ENCODE measurements around the gene TTC7B. TPM values are rescaled to one million over a fixed set of nuclear protein-coding genes. Genes with fewer than 3 reads are reported as not detected.

TTC7B gene
- total RNA-seq, 2 donors from 2014 or later = 25.0 to 40.7 TPM

GRCh38 chr14:90549794-90550641, 266.2 kb downstream of the TTC7B start:
- no peak for TF ChIP-seq POLR2A (IDR thresholded peaks at IDR 0.05)
- no peak for TF ChIP-seq CTCF (IDR thresholded peaks at IDR 0.05)
- TF ChIP-seq POLR2AphosphoS5 (IDR thresholded peaks at IDR 0.05) = no peak
- no peaks in the 10 kb centered on the region for H3K36me3 ChIP-seq
- no peak overlapping the region for H3K4me3 ChIP-seq
- no peak for DNase-seq (ENCODE audit: low spot score)
- H3K27me3 ChIP-seq (replicated peaks; ENCODE audit: insufficient read depth) = no peaks in the 10 kb centered on the region
- intact Hi-C loops (cut with DNase I) = no loop called here
- 84% methylated on average over 10 of the region's 10 CpGs for WGBS
- peaks cover 3% of the 10 kb centered on the region for H3K4me1 ChIP-seq (replicated peaks)
- no peak overlapping the region for H3K27ac ChIP-seq
- no peaks in the 10 kb centered on the region for H3K9me3 ChIP-seq

- intact Hi-C loops (cut with DNase I) = no loop called here
- TF ChIP-seq CTCF (IDR thresholded peaks at IDR 0.05) (no peak), POLR2AphosphoS5 (IDR thresholded peaks at IDR 0.05) (no peak), POLR2A (IDR thresholded peaks at IDR 0.05) (no peak)
- H3K4me1 ChIP-seq (replicated peaks) = no peaks in the 10 kb centered on the region
- DNase-seq (ENCODE audit: low spot score) = no peak
- H3K36me3 ChIP-seq = no peaks in the 10 kb centered on the region
- 94% methylated on average over 3 of the region's 3 CpGs for WGBS
- no peaks in the 10 kb centered on the region for H3K9me3 ChIP-seq
- no peaks in the 10 kb centered on the region for H3K27me3 ChIP-seq (replicated peaks; ENCODE audit: insufficient read depth)
- H3K27ac ChIP-seq = no peak overlapping the region
- H3K4me3 ChIP-seq = no peak overlapping the region
Observed at GRCh38 chr14:90548455-90548854, 267.8 kb downstream of the TTC7B start.

- TF ChIP-seq CTCF (IDR thresholded peaks at IDR 0.05) (no peak), POLR2A (IDR thresholded peaks at IDR 0.05) (no peak), POLR2AphosphoS5 (IDR thresholded peaks at IDR 0.05) (no peak)
- intact Hi-C loops (cut with DNase I) = no loop called here
- DNase-seq (ENCODE audit: low spot score) = no peak
- Histone ChIP-seq H3K9me3 (no peaks in the 10 kb centered on the region), H3K27ac (no peak overlapping the region), H3K4me3 (no peak overlapping the region), H3K36me3 (no peaks in the 10 kb centered on the region), H3K4me1 (replicated peaks) (no peaks in the 10 kb centered on the region), H3K27me3 (replicated peaks; ENCODE audit: insufficient read depth) (no peaks in the 10 kb centered on the region)
- WGBS = 90% methylated on average over 3 of the region's 3 CpGs
Observed at GRCh38 chr14:90547968-90548367, 268.3 kb downstream of the TTC7B start.

GRCh38 chr14:90547250-90547649, 269.0 kb downstream of the TTC7B start:
- no peak for DNase-seq (ENCODE audit: low spot score)
- 89% methylated on average over 10 of the region's 10 CpGs for WGBS
- no peak for TF ChIP-seq CTCF (IDR thresholded peaks at IDR 0.05)
- TF ChIP-seq POLR2AphosphoS5 (IDR thresholded peaks at IDR 0.05) = no peak
- no peak for TF ChIP-seq POLR2A (IDR thresholded peaks at IDR 0.05)
- H3K27me3 ChIP-seq (replicated peaks; ENCODE audit: insufficient read depth) = no peaks in the 10 kb centered on the region
- intact Hi-C loops (cut with DNase I) = no loop called here
- H3K4me3 ChIP-seq = no peak overlapping the region
- H3K27ac ChIP-seq = no peak overlapping the region
- H3K9me3 ChIP-seq = no peaks in the 10 kb centered on the region
- H3K4me1 ChIP-seq (replicated peaks) = no peaks in the 10 kb centered on the region
- no peaks in the 10 kb centered on the region for H3K36me3 ChIP-seq

- H3K27ac ChIP-seq = no peak overlapping the region
- no peaks in the 10 kb centered on the region for H3K36me3 ChIP-seq
- H3K27me3 ChIP-seq (replicated peaks; ENCODE audit: insufficient read depth) = no peaks in the 10 kb centered on the region
- H3K9me3 ChIP-seq = no peaks in the 10 kb centered on the region
- intact Hi-C loops (cut with DNase I) = no loop called here
- no peak overlapping the region for H3K4me3 ChIP-seq
- no peaks in the 10 kb centered on the region for H3K4me1 ChIP-seq (replicated peaks)
- TF ChIP-seq POLR2A (IDR thresholded peaks at IDR 0.05) = no peak
- TF ChIP-seq POLR2AphosphoS5 (IDR thresholded peaks at IDR 0.05) = no peak
- TF ChIP-seq CTCF (IDR thresholded peaks at IDR 0.05) = no peak
- no peak for DNase-seq (ENCODE audit: low spot score)
- 83% methylated on average over 9 of the region's 9 CpGs for WGBS
Observed at GRCh38 chr14:90546767-90547166, 269.5 kb downstream of the TTC7B start.

Data from prostate gland (tissue), 2 donors.